ENCODE measurements around the gene AMPD2. TPM values are rescaled to one million over a fixed set of nuclear protein-coding genes. Genes with fewer than 3 reads are reported as not detected.

The AMPD2 gene
- polyA plus RNA-seq, 1 donor (not counting 4 experiments of a cell fraction or from before 2014, with no cell fraction given), result 17.6 TPM

DNA sequence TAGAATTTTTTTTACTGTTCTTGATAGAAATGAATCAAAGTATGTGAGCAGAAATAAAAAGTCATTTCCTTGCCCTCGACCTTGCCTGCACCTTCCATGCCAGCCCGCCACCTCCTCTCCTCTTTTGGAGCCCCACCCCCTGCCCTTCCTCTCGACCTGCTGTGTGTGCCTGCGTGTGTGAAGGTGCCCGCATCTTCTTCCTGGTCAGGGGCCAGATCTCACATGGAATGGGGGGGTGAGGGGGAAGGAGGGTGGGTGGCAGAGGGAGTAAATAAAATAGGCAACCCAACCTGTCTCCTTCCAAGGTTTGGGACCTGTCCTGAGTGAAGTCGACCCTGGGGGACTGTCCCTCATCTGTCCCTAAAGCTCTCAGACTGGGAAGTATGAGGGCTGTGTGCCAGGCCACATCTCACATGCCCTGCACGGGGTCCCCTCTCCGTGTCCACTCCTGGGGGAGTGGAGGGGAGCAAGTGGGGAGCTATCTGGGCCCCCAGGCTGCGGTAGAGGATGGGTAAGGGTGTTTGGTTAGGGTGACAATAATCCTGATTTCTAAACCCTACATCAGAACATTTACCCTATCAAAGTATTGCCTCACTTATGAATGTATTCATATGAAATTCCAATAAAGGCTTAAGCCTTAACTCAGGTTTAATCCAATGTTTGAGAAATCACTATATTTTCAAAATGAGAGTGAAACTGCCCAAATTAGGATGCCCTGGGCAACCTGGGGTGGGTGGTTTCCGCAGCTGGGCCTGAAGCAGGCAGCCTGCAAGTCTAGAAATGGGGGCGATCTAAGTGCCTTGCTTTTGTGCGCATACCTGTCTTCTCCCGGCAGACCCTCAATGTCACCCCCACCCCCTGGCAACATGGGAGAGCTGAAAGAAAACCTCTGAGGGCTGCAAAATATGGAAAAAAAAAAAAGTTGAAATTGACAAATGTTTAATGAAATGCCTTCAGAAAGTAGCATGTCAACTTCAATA is 15.4 kb downstream of the AMPD2 start:
- no peaks in the 10 kb centered on the region for H3K9me1 ChIP-seq (ENCODE audit: control insufficient read depth, extremely low read depth, insufficient read depth, low read length)
- H3K79me2 ChIP-seq (ENCODE audit: control insufficient read depth, insufficient read depth, low read length), result no peaks in the 10 kb centered on the region
- H3K9ac ChIP-seq (ENCODE audit: control insufficient read depth, extremely low read depth, insufficient read depth, low read length), result no peak overlapping the region
- TF ChIP-seq CTCF (optimal IDR thresholded peaks at IDR 0.05 in 1 of 3, IDR thresholded peaks at IDR 0.05 in 1 of 3, conservative IDR thresholded peaks at IDR 0.05 in 1 of 3; ENCODE audit: extremely low read depth in 1 of 3, insufficient read depth in 2 of 3, low read length in 3 of 3), result no peak
- TF ChIP-seq EZH2 (IDR thresholded peaks at IDR 0.05; ENCODE audit: low read length), result no peak
- FAIRE-seq (no peak), DNase-seq (ENCODE audit: low read depth, low spot score) (no peak)
- no peak overlapping the region for H2AFZ ChIP-seq (ENCODE audit: control insufficient read depth, low read length)
- H3K27me3 ChIP-seq (ENCODE audit: control insufficient read depth, extremely low read depth, insufficient read depth, low read length), result no peaks in the 10 kb centered on the region
- H3K27ac ChIP-seq (ENCODE audit: control insufficient read depth, insufficient read depth, low read length), result no peak overlapping the region
- H3K4me3 ChIP-seq (ENCODE audit: control insufficient read depth in 2 of 3, extremely low read depth in 1 of 3, insufficient read depth in 2 of 3, low read depth in 1 of 3, low read length in 3 of 3), result no peak overlapping the region
- no peak overlapping the region for H3K4me2 ChIP-seq (ENCODE audit: control insufficient read depth, extremely low read depth, insufficient read depth, low read depth, low read length)
- H3K36me3 ChIP-seq (ENCODE audit: control insufficient read depth in 2 of 2, extremely low read depth in 1 of 2, insufficient read depth in 2 of 2, low read length in 2 of 2), result peaks cover 0 to 13% of the 10 kb centered on the region in 2 experiments
- H3K9me3 ChIP-seq (ENCODE audit: control insufficient read depth, low read depth, low read length), result no peaks in the 10 kb centered on the region
- no peaks in the 10 kb centered on the region for H4K20me1 ChIP-seq (ENCODE audit: control insufficient read depth, extremely low read depth, insufficient read depth, low read length)
- H3K4me1 ChIP-seq (ENCODE audit: control insufficient read depth, extremely low read depth, insufficient read depth, low read length), result no peaks in the 10 kb centered on the region
- dilution Hi-C loops (cut with MboI; ENCODE audit: extremely low pct_ligation_motif_present, low sequenced_read_pairs), result no loop called here

DNA sequence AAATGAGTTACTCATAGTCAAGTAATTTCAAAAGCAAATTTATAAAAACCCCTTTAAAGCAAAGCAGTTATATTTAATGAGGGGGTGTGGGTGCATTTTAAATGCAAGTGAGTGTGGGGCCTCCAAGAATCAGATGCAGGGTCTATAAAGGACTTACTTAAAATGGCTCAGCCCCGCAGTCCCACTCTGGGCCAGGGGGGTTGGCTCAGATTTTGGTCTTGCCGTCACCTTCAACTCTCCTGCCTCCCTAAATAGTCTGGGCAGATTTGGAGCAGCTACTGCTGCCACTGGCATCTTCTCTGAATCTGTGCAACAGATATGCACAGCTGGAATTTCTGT is 16.2 kb downstream of the AMPD2 start:
- H3K9ac ChIP-seq (ENCODE audit: control insufficient read depth, extremely low read depth, insufficient read depth, low read length), result no peak overlapping the region
- no peaks in the 10 kb centered on the region for H3K27me3 ChIP-seq (ENCODE audit: control insufficient read depth, extremely low read depth, insufficient read depth, low read length)
- no peaks in the 10 kb centered on the region for H3K9me1 ChIP-seq (ENCODE audit: control insufficient read depth, extremely low read depth, insufficient read depth, low read length)
- no peak overlapping the region for H3K27ac ChIP-seq (ENCODE audit: control insufficient read depth, insufficient read depth, low read length)
- no peaks in the 10 kb centered on the region for H3K4me1 ChIP-seq (ENCODE audit: control insufficient read depth, extremely low read depth, insufficient read depth, low read length)
- no peak overlapping the region for H3K4me3 ChIP-seq (ENCODE audit: control insufficient read depth in 2 of 3, extremely low read depth in 1 of 3, insufficient read depth in 2 of 3, low read depth in 1 of 3, low read length in 3 of 3)
- H3K36me3 ChIP-seq (ENCODE audit: control insufficient read depth in 2 of 2, extremely low read depth in 1 of 2, insufficient read depth in 2 of 2, low read length in 2 of 2), result peaks cover 0 to 9% of the 10 kb centered on the region in 2 experiments
- DNase-seq (ENCODE audit: low read depth, low spot score) (no peak), FAIRE-seq (no peak)
- H4K20me1 ChIP-seq (ENCODE audit: control insufficient read depth, extremely low read depth, insufficient read depth, low read length), result no peaks in the 10 kb centered on the region
- no peak overlapping the region for H3K4me2 ChIP-seq (ENCODE audit: control insufficient read depth, extremely low read depth, insufficient read depth, low read depth, low read length)
- dilution Hi-C loops (cut with MboI; ENCODE audit: extremely low pct_ligation_motif_present, low sequenced_read_pairs), result no loop called here
- H3K9me3 ChIP-seq (ENCODE audit: control insufficient read depth, low read depth, low read length), result no peaks in the 10 kb centered on the region
- no peak overlapping the region for H2AFZ ChIP-seq (ENCODE audit: control insufficient read depth, low read length)
- TF ChIP-seq CTCF (optimal IDR thresholded peaks at IDR 0.05 in 1 of 3, IDR thresholded peaks at IDR 0.05 in 1 of 3, conservative IDR thresholded peaks at IDR 0.05 in 1 of 3; ENCODE audit: extremely low read depth in 1 of 3, insufficient read depth in 2 of 3, low read length in 3 of 3) (no peak), EZH2 (IDR thresholded peaks at IDR 0.05; ENCODE audit: low read length) (no peak)
- H3K79me2 ChIP-seq (ENCODE audit: control insufficient read depth, insufficient read depth, low read length), result no peaks in the 10 kb centered on the region
